K562 (cell line): Measurements from ENCODE around the gene DEPDC1. TPM values are rescaled to one million over a fixed set of nuclear protein-coding genes. Genes with fewer than 3 reads are reported as not detected.

Experiments
- DPF2 ChIP-seq: fragments of 450-650 bp; IDR thresholded peaks from 2 replicates; pipeline ENCODE4 v1.6.1; 2016
- ELK3 ChIP-seq: fragments of 450-650 bp; formaldehyde crosslinking; IDR thresholded peaks from 2 replicates; pipeline ENCODE4 v1.4.0; 2020; ENCODE audit warnings: mild to moderate bottlenecking
- GATAD2B ChIP-seq: fragments of 450-650 bp; IDR thresholded peaks from 2 replicates; pipeline ENCODE4 v1.6.1; 2017; ENCODE audit warnings: mild to moderate bottlenecking, borderline replicate concordance
- KDM2B ChIP-seq: fragments of 250-450 bp; sonication (Bioruptor Pico); IDR thresholded peaks from 2 replicates; pipeline ENCODE4 v1.8.0; 2021; ENCODE audit warnings: mild to moderate bottlenecking, moderate library complexity
- MIER1 ChIP-seq: fragments of 450-650 bp; IDR thresholded peaks from 2 replicates; pipeline ENCODE4 v1.6.1; 2016; ENCODE audit warnings: antibody characterized with exemption, mild to moderate bottlenecking, low read depth
- MYBL2 ChIP-seq, 2 experiments: fragments of 450-650 bp in 1 of 2; sonication (generic) in 1 of 2; formaldehyde crosslinking in 1 of 2; IDR thresholded peaks; 2 replicates each; pipeline versions ENCODE4 v1.6.1 to v1.8.1; 2017 to 2022; ENCODE audit warnings: borderline replicate concordance in 1 of 2, inconsistent platforms in 1 of 2, low read depth in 1 of 2, mild to moderate bottlenecking in 1 of 2, missing genetic modification reagents in 1 of 2, moderate library complexity in 1 of 2
- NCOA2 ChIP-seq, 2 experiments: fragments of 450-650 bp; IDR thresholded peaks; 2 replicates each; pipeline ENCODE4 v1.6.1; 2018; ENCODE audit warnings: mild to moderate bottlenecking in 2 of 2, moderate library complexity in 1 of 2; ENCODE audit not compliant: partially characterized antibody in 2 of 2
- RBM25 ChIP-seq: fragments of 200-400 bp; formaldehyde crosslinking; IDR thresholded peaks from 2 replicates; pipeline ENCODE4 v1.6.1; 2018; ENCODE audit warnings: low read length, low read depth, moderate library complexity; ENCODE audit not compliant: severe bottlenecking
- RFX1 ChIP-seq: fragments of 450-650 bp; IDR thresholded peaks from 2 replicates; pipeline ENCODE4 v1.6.1; 2016; ENCODE audit warnings: mild to moderate bottlenecking, moderate library complexity
- SLC30A9 ChIP-seq: fragments of 250-450 bp; sonication (Bioruptor Pico); IDR thresholded peaks from 2 replicates; pipeline ENCODE4 v1.8.0; 2022; ENCODE audit warnings: mild to moderate bottlenecking, moderate library complexity
- TCF7L2 ChIP-seq: fragments of 150-350 bp; IDR thresholded peaks from 2 replicates; pipeline ENCODE4 v1.6.1; 2016; ENCODE audit warnings: low read depth, mild to moderate bottlenecking, low read length, moderate library complexity
- ZBTB9 ChIP-seq: fragments of 450-650 bp; formaldehyde crosslinking; IDR thresholded peaks from 2 replicates; pipeline ENCODE4 v1.4.0; 2020; ENCODE audit warnings: mild to moderate bottlenecking, moderate library complexity
- ZFP30 ChIP-seq: fragments of 250-450 bp; sonication (Bioruptor Pico); IDR thresholded peaks from 2 replicates; pipeline ENCODE4 v1.8.0; 2022; ENCODE audit warnings: moderate library complexity, mild to moderate bottlenecking, inconsistent platforms, borderline replicate concordance
- ZNF212 ChIP-seq: fragments of 450-650 bp; formaldehyde crosslinking; IDR thresholded peaks from 2 replicates; pipeline ENCODE4 v1.4.0; 2020; ENCODE audit warnings: mild to moderate bottlenecking
- ZNF217 ChIP-seq: sonication (generic); formaldehyde crosslinking; IDR thresholded peaks from 2 replicates; pipeline ENCODE4 v1.8.0; 2022; ENCODE audit warnings: mild to moderate bottlenecking, missing genetic modification reagents
- ZNF274 ChIP-seq: IDR thresholded peaks from 2 replicates; pipeline ENCODE4 v1.6.1; 2011; ENCODE audit warnings: low read depth, mild to moderate bottlenecking, low read length, moderate library complexity, borderline replicate concordance
- ZNF561 ChIP-seq: fragments of 450-650 bp; formaldehyde crosslinking; conservative IDR thresholded peaks from 2 replicates; pipeline ENCODE4 v1.4.0; 2020; ENCODE audit warnings: mild to moderate bottlenecking, moderate library complexity
- ZNF76 ChIP-seq: fragments of 250-450 bp; sonication (Bioruptor Pico); IDR thresholded peaks from 2 replicates; pipeline ENCODE4 v1.4.0; 2020; ENCODE audit warnings: mild to moderate bottlenecking, moderate library complexity, borderline replicate concordance
- ZNF764 ChIP-seq: fragments of 250-450 bp; sonication (Bioruptor Pico); IDR thresholded peaks from 2 replicates; pipeline ENCODE4 v1.4.0; 2020; ENCODE audit warnings: low read depth, mild to moderate bottlenecking, moderate library complexity
- polyA plus RNA-seq, 8 experiments: library from polyadenylated mRNA; depleted of rRNA in 4 of 8; stranded (reverse) in 5 of 8; unstranded in 3 of 8; fragments of >200 nt; fragmentation: Nextera tagmentation in 2 of 8; fragmentation: Illumina TruSeq in 1 of 8; extraction: Ambion mirVana in 2 of 8; extraction: Trizol in 1 of 8; gene quantifications; 2 replicates each; pipeline versions ENCODE4 v1.2.1 to v1.2.3, GENCODE V29; 2011 to 2014; ENCODE audit warnings: inconsistent platforms in 1 of 8, missing spikeins in 1 of 8
- total RNA-seq, 7 experiments: library from RNA; depleted of rRNA in 6 of 7; stranded (reverse); fragments of >200 nt in 6 of 7; fragmentation: Illumina TruSeq in 2 of 7; extraction: Trizol in 2 of 7; gene quantifications; 2 replicates each; pipeline versions ENCODE4 v1.2.1 to v1.2.3, GENCODE V29; 2011 to 2021; ENCODE audit warnings: low replicate concordance in 1 of 7

The DEPDC1 gene
- total and polyA plus RNA-seq, 9 of the 15 experiments (the other 6 are each of a cell fraction or from before 2014, with no cell fraction given), result 9.9 to 28.3 (median 17.8) TPM

- TF ChIP-seq ZNF274 (no peak), DPF2 (no peak), ZNF764 (CRISPR knock-in tag) (no peak), ZNF561 (CRISPR knock-in tag) (no peak), NCOA2 (IDR thresholded peaks at IDR 0.05; ENCODE audit: partially characterized antibody in 2 of 2) (no peak), MYBL2 (IDR thresholded peaks at IDR 0.05; ENCODE audit: low read depth) (peak; percentile 99), MYBL2 (CRISPR knock-in tag; IDR thresholded peaks at IDR 0.05; ENCODE audit: borderline replicate concordance) (peak; percentile 100; the same call in 1 of the 2 replicates), KDM2B (CRISPR knock-in tag) (no peak), RBM25 (peak; percentile 89), RFX1 (no peak), ZBTB9 (CRISPR knock-in tag) (no peak), ZNF76 (CRISPR knock-in tag) (no peak), MIER1 (no peak; the same call in 1 of the 2 replicates), ZNF212 (CRISPR knock-in tag) (no peak), ZFP30 (no peak), GATAD2B (peak; percentile 81; the same call in 1 of the 2 replicates), ELK3 (CRISPR knock-in tag) (no peak), TCF7L2 (0 out of 2 replicates have a peak, but pooled peaks have one; percentile 17), SLC30A9 (CRISPR knock-in tag) (no peak), ZNF217 (CRISPR knock-in tag) (no peak)
Measured at GRCh38 chr1:68496680-68497357, at the start of gene DEPDC1 (continued).
